Memory B cell (primary cell): ENCODE results near the gene CENPB.
A peak's percentile ranks its signal among the peaks of the same experiment; 100 is the strongest.

Source experiments
- ATAC-seq: fragments of 150-1000 bp; cut with Tn5 transposase; 2 replicates; pipeline ENCODE4 v1.10.0; 2021; ENCODE audit warnings: low read depth, mild to moderate bottlenecking, moderate library complexity
- DNase-seq, 2 donors: peaks; one replicate each; pipeline ENCODE4 v3.0.0; 2022; ENCODE audit warnings: low spot score in 2 of 2
- H3K27ac Mint-ChIP-seq: one replicate; pipeline ENCODE4 v1.8.0; 2022; ENCODE audit warnings: mild to moderate bottlenecking, moderate library complexity, mixed read lengths
- H3K27me3 Mint-ChIP-seq: one replicate; pipeline ENCODE4 v1.8.0; 2022; ENCODE audit warnings: mixed read lengths
- H3K36me3 Mint-ChIP-seq: one replicate; pipeline ENCODE4 v1.8.0; 2022; ENCODE audit warnings: mild to moderate bottlenecking, mixed read lengths
- H3K4me1 Mint-ChIP-seq: one replicate; pipeline ENCODE4 v1.8.0; 2022; ENCODE audit warnings: mixed read lengths
- H3K4me3 Mint-ChIP-seq: one replicate; pipeline ENCODE4 v1.8.0; 2022; ENCODE audit warnings: mild to moderate bottlenecking, moderate library complexity, mixed read lengths
- H3K9me3 Mint-ChIP-seq: one replicate; pipeline ENCODE4 v1.8.0; 2022; ENCODE audit warnings: mixed read lengths

Gene CENPB

GRCh38 chr20:3747471-3747870 is 39.1 kb downstream of the CENPB start:
- no peak for DNase-seq
- Mint-ChIP-seq H3K9me3 (no peaks in the 10 kb centered on the region), H3K4me3 (no peak overlapping the region), H3K27me3 (peaks cover 13% of the 10 kb centered on the region), H3K27ac (no peak overlapping the region), H3K36me3 (no peaks in the 10 kb centered on the region), H3K4me1 (peaks cover 13% of the 10 kb centered on the region)
- no peak for ATAC-seq

DNA sequence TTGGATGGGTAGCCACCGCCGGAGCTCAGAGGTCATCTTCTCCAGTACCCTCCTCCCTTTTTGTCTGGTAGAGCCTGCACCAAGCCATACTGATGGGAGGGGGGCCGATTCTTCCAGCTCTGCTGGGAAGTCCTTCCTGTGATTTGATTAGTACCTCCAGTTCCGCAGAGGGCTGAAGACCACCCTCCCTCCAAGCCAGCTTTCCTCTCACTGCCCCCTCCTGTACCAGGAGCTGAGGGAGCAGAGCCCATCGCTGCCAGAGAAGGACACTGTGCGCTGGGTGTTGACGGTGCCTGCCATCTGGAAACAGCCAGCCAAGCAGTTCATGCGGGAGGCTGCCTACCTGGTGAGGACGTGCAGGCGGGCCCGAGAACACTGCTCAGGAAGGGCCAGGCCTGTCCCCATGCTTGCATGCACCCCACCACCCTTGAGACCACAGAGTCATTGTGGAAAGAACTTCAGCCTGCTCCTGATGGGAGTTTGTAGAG is 40.8 kb downstream of the CENPB start:
- DNase-seq (no peak), ATAC-seq (no peak)
- Mint-ChIP-seq H3K27me3 (peaks cover 17% of the 10 kb centered on the region), H3K27ac (no peak overlapping the region), H3K4me3 (peak overlapping the region; percentile 5), H3K9me3 (no peaks in the 10 kb centered on the region), H3K36me3 (no peaks in the 10 kb centered on the region), H3K4me1 (peaks cover 9% of the 10 kb centered on the region)

- DNase-seq: peak; percentile 45 to 46
These were observed 41.5 kb downstream of the CENPB start for GRCh38 chr20:3744806-3745685.

GRCh38 chr20:3744037-3744436 is 42.5 kb downstream of the CENPB start:
- no peak overlapping the region for H3K4me3 Mint-ChIP-seq
- no peaks in the 10 kb centered on the region for H3K36me3 Mint-ChIP-seq
- DNase-seq (no peak), ATAC-seq (no peak)
- H3K27me3 Mint-ChIP-seq: peaks cover 21% of the 10 kb centered on the region
- no peak overlapping the region for H3K27ac Mint-ChIP-seq
- no peaks in the 10 kb centered on the region for H3K9me3 Mint-ChIP-seq
- peaks cover 9% of the 10 kb centered on the region for H3K4me1 Mint-ChIP-seq

More at GRCh38 chr20:3744806-3745685, 41.5 kb downstream of the CENPB start:
- peaks cover 21% of the 10 kb centered on the region for H3K27me3 Mint-ChIP-seq
- ATAC-seq: peak; percentile 70
- H3K36me3 Mint-ChIP-seq: no peaks in the 10 kb centered on the region
- peak overlapping the region; percentile 69 for H3K4me3 Mint-ChIP-seq
- no peaks in the 10 kb centered on the region for H3K9me3 Mint-ChIP-seq
- no peak overlapping the region for H3K27ac Mint-ChIP-seq
- H3K4me1 Mint-ChIP-seq: peaks cover 9% of the 10 kb centered on the region

- H3K27ac Mint-ChIP-seq: no peak overlapping the region
- peaks cover 9% of the 10 kb centered on the region for H3K4me1 Mint-ChIP-seq
- no peaks in the 10 kb centered on the region for H3K36me3 Mint-ChIP-seq
- peaks cover 21% of the 10 kb centered on the region for H3K27me3 Mint-ChIP-seq
- H3K9me3 Mint-ChIP-seq: no peaks in the 10 kb centered on the region
- ATAC-seq (no peak), DNase-seq (no peak)
- no peak overlapping the region for H3K4me3 Mint-ChIP-seq
These were observed 43.3 kb downstream of the CENPB start for GRCh38 chr20:3743251-3743650.

GRCh38 chr20:3741836-3742458 is 44.6 kb downstream of the CENPB start:
- Mint-ChIP-seq H3K4me3 (no peak overlapping the region), H3K9me3 (no peaks in the 10 kb centered on the region), H3K4me1 (peaks cover 9% of the 10 kb centered on the region), H3K27me3 (peaks cover 24% of the 10 kb centered on the region), H3K36me3 (no peaks in the 10 kb centered on the region), H3K27ac (no peak overlapping the region)
- DNase-seq: no peak
- ATAC-seq: no peak

- no peak for ATAC-seq
These were observed 45.8 kb downstream of the CENPB start for GRCh38 chr20:3740615-3741301.

DNA sequence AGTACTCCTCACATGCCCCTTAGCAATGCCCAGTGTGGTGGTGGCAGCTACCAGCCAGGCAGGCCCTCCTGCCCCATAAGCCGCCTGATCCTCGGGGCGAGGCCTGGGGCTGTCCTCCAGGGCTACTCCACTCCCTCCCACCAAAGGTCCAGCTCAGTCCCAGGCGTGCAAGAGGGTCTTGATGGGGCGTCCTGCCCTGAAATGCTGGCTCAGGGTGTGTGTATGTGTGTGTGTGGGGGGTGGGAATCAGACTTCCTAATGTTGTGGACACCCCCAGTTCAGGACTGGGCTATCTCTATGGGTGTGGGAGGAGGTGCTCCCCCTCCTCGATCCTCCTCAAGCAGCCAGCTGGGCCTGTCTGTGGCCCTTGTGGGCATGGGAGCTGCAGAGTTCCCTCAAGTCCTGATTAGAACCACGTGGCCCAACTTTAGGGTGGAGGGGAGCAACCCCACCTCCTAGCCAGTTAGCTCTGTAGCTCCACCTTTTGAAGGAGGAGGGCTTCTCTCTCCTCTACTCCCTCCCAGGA is 46.6 kb downstream of the CENPB start:
- no peak overlapping the region for H3K27ac Mint-ChIP-seq
- no peak overlapping the region for H3K4me3 Mint-ChIP-seq
- H3K36me3 Mint-ChIP-seq: no peaks in the 10 kb centered on the region
- DNase-seq: no peak
- ATAC-seq: no peak
- H3K4me1 Mint-ChIP-seq: peaks cover 6% of the 10 kb centered on the region
- H3K9me3 Mint-ChIP-seq: no peaks in the 10 kb centered on the region
- H3K27me3 Mint-ChIP-seq: peaks cover 21% of the 10 kb centered on the region

More at GRCh38 chr20:3740615-3741301, 45.8 kb downstream of the CENPB start:
- DNase-seq: no peak
- Mint-ChIP-seq H3K36me3 (no peaks in the 10 kb centered on the region), H3K4me3 (no peak overlapping the region), H3K27me3 (peaks cover 24% of the 10 kb centered on the region), H3K9me3 (no peaks in the 10 kb centered on the region), H3K27ac (no peak overlapping the region), H3K4me1 (peaks cover 9% of the 10 kb centered on the region)

GRCh38 chr20:3739054-3739925 is 47.2 kb downstream of the CENPB start:
- DNase-seq (no peak), ATAC-seq (no peak)
- H3K27me3 Mint-ChIP-seq: peaks cover 17% of the 10 kb centered on the region
- no peak overlapping the region for H3K4me3 Mint-ChIP-seq
- no peaks in the 10 kb centered on the region for H3K36me3 Mint-ChIP-seq
- H3K4me1 Mint-ChIP-seq: no peaks in the 10 kb centered on the region
- no peaks in the 10 kb centered on the region for H3K9me3 Mint-ChIP-seq
- H3K27ac Mint-ChIP-seq: no peak overlapping the region

GRCh38 chr20:3738111-3739053 is 48.2 kb downstream of the CENPB start:
- H3K9me3 Mint-ChIP-seq: no peaks in the 10 kb centered on the region
- peaks cover 16% of the 10 kb centered on the region for H3K27me3 Mint-ChIP-seq
- DNase-seq: no peak
- H3K4me1 Mint-ChIP-seq: no peaks in the 10 kb centered on the region
- no peak for ATAC-seq
- no peak overlapping the region for H3K4me3 Mint-ChIP-seq
- no peaks in the 10 kb centered on the region for H3K36me3 Mint-ChIP-seq
- no peak overlapping the region for H3K27ac Mint-ChIP-seq

- Mint-ChIP-seq H3K27me3 (peaks cover 23% of the 10 kb centered on the region), H3K4me3 (no peak overlapping the region), H3K36me3 (no peaks in the 10 kb centered on the region), H3K9me3 (no peaks in the 10 kb centered on the region), H3K4me1 (peaks cover 2% of the 10 kb centered on the region), H3K27ac (no peak overlapping the region)
- ATAC-seq: no peak
- DNase-seq: no peak
These were observed 50.8 kb downstream of the CENPB start for GRCh38 chr20:3735768-3736167.

DNA sequence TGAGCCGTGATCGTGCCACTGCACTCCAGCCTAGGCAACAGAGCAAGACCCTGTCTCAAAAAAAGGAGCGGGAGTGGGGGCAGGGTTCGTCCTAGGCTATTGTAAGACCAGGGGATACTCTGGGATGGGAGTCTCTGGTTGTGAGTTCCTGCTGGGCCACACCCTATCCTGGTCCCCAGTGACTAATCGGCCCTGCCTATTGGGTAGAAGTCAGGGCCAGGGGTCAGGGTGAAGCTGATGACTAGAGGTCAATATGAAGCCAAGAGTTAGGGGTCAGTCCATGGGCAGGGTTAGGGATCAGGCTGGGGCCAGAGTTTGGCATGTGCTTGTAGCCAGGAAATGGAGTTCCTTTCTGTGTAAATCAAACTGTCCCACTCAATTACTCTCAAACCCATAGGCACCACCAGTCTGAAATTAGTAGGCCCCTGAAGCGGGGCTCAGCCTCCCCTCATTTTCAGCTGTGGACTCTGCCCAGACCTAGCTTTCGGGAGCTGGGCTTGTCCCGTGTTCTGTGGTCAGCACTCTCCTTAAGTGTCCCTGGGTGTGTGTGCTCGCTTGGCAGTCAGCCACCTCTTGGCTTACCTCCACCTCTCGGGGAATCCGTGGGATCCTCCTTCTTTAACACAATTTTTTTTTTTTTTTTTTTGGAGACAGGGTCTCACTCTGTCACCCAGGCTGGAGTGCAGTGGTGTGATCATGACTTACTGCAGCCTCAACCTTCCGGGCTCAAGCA is 52.3 kb downstream of the CENPB start:
- H3K27me3 Mint-ChIP-seq: peaks cover 25% of the 10 kb centered on the region
- no peaks in the 10 kb centered on the region for H3K9me3 Mint-ChIP-seq
- DNase-seq (no peak), ATAC-seq (no peak)
- no peak overlapping the region for H3K4me3 Mint-ChIP-seq
- H3K4me1 Mint-ChIP-seq: peaks cover 5% of the 10 kb centered on the region
- no peaks in the 10 kb centered on the region for H3K36me3 Mint-ChIP-seq
- no peak overlapping the region for H3K27ac Mint-ChIP-seq
